ENCODE measurements around the gene DRAXIN.

DRAXIN gene

GRCh38 chr1:11645670-11646265 is 45.7 kb upstream of the DRAXIN start:
- no peak for TF ChIP-seq YY1 (IDR thresholded peaks at IDR 0.05; ENCODE audit: low read depth)
- TF ChIP-seq RAD21 (IDR thresholded peaks at IDR 0.05; ENCODE audit: low read depth), result peak; percentile 85

DNA sequence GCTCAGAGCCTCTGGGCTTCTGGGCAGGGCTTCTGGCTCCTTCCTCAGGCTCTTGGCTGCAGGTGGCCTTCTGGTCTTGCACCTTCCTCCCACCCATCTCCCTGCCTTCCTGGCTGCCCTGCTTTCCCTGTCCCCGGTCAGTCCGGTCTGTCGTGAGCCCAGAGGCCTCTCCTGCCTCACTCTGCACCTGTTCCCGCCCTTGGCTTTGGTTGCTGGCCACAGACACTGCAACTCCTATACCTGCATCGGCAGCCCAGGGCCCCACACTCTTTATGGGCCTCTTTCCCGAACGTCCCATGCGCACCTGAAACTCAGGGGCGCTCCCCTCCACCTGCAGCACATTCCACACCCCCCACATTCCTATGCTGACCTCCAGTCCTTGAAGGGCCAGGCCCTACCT is 45.2 kb upstream of the DRAXIN start:
- TF ChIP-seq, protein P1, sequence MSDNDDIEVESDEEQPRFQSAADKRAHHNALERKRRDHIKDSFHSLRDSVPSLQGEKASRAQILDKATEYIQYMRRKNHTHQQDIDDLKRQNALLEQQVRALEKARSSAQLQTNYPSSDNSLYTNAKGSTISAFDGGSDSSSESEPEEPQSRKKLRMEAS (IDR thresholded peaks at IDR 0.05), result no peak
- TF ChIP-seq NFIC (IDR thresholded peaks at IDR 0.05), result no peak
- TF ChIP-seq, protein P2, sequence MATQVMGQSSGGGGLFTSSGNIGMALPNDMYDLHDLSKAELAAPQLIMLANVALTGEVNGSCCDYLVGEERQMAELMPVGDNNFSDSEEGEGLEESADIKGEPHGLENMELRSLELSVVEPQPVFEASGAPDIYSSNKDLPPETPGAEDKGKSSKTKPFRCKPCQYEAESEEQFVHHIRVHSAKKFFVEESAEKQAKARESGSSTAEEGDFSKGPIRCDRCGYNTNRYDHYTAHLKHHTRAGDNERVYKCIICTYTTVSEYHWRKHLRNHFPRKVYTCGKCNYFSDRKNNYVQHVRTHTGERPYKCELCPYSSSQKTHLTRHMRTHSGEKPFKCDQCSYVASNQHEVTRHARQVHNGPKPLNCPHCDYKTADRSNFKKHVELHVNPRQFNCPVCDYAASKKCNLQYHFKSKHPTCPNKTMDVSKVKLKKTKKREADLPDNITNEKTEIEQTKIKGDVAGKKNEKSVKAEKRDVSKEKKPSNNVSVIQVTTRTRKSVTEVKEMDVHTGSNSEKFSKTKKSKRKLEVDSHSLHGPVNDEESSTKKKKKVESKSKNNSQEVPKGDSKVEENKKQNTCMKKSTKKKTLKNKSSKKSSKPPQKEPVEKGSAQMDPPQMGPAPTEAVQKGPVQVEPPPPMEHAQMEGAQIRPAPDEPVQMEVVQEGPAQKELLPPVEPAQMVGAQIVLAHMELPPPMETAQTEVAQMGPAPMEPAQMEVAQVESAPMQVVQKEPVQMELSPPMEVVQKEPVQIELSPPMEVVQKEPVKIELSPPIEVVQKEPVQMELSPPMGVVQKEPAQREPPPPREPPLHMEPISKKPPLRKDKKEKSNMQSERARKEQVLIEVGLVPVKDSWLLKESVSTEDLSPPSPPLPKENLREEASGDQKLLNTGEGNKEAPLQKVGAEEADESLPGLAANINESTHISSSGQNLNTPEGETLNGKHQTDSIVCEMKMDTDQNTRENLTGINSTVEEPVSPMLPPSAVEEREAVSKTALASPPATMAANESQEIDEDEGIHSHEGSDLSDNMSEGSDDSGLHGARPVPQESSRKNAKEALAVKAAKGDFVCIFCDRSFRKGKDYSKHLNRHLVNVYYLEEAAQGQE (IDR thresholded peaks at IDR 0.05; ENCODE audit: low read depth), result no peak
- no peak for TF ChIP-seq ZBTB7A (IDR thresholded peaks at IDR 0.05; ENCODE audit: low read depth)
- TF ChIP-seq CEBPB (IDR thresholded peaks at IDR 0.05), result no peak
- TF ChIP-seq CREB1 (IDR thresholded peaks at IDR 0.05; ENCODE audit: low read depth), result no peak
- TF ChIP-seq, protein P3, sequence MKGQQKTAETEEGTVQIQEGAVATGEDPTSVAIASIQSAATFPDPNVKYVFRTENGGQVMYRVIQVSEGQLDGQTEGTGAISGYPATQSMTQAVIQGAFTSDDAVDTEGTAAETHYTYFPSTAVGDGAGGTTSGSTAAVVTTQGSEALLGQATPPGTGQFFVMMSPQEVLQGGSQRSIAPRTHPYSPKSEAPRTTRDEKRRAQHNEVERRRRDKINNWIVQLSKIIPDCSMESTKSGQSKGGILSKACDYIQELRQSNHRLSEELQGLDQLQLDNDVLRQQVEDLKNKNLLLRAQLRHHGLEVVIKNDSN (IDR thresholded peaks at IDR 0.05), result no peak
- TF ChIP-seq FOXM1 (IDR thresholded peaks at IDR 0.05; ENCODE audit: borderline replicate concordance, low read depth), result no peak
- TF ChIP-seq EP300 (IDR thresholded peaks at IDR 0.05; ENCODE audit: borderline replicate concordance), result no peak
- TF ChIP-seq EGR1 (IDR thresholded peaks at IDR 0.05), result no peak

DNA sequence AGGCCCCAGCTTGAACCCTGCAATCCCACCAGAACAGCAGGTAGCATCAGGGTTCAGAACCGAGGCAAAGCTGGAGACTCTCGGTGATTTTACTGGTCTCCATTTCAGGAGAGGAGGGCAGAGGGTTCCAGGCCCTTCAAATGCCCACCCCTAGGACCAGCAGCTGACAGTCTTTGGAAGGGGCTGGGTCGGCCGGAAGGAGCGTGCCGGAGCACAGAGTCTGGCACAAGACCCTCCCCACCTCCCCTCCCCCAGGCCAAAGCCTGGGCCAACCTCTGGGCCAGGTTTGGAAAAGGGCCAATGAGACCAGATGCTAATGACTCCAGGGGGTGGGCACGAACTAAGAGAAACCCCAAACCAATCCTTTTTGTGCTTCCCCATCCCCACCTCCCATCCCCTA is 44.2 kb upstream of the DRAXIN start:
- no peak for TF ChIP-seq EGR1 (IDR thresholded peaks at IDR 0.05)
- no peak for TF ChIP-seq TCF12 (IDR thresholded peaks at IDR 0.05; ENCODE audit: low read depth)
- no peak for TF ChIP-seq TEAD4 (IDR thresholded peaks at IDR 0.05)
- TF ChIP-seq TAF1 (IDR thresholded peaks at IDR 0.05; ENCODE audit: low read depth), result no peak
- no peak for TF ChIP-seq NFIC (IDR thresholded peaks at IDR 0.05)
- no peak for TF ChIP-seq YY1 (IDR thresholded peaks at IDR 0.05; ENCODE audit: low read depth)
- no peak for TF ChIP-seq EP300 (IDR thresholded peaks at IDR 0.05; ENCODE audit: borderline replicate concordance)
- TF ChIP-seq FOXM1 (IDR thresholded peaks at IDR 0.05; ENCODE audit: borderline replicate concordance, low read depth), result no peak
- TF ChIP-seq ZBTB7A (IDR thresholded peaks at IDR 0.05; ENCODE audit: low read depth), result no peak
- TF ChIP-seq CREB1 (IDR thresholded peaks at IDR 0.05; ENCODE audit: low read depth), result no peak
- no peak for TF ChIP-seq RAD21 (IDR thresholded peaks at IDR 0.05; ENCODE audit: low read depth)

DNA sequence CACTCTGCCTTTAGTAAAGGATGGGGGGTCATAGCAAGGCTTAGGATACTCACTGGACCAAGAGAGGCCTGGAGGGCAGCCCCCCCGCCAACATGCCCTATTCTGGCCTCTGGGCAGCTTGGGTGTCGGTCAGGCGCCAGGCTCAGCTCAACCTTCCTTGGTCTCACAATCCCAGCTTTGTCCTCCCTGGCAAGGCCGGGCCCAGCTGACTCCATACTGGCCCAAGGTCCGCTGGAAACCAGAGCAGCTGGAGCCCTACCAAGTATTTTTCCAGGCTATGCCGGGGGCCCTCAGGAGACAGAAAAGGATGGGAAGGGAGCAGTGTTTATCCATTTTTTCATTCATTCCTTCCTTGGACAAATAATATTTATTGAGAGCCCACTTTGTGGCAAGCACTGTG is 43.5 kb upstream of the DRAXIN start:
- TF ChIP-seq CEBPB (IDR thresholded peaks at IDR 0.05) (no peak), TCF12 (IDR thresholded peaks at IDR 0.05; ENCODE audit: low read depth) (no peak), YY1 (IDR thresholded peaks at IDR 0.05; ENCODE audit: low read depth) (no peak), EGR1 (IDR thresholded peaks at IDR 0.05) (no peak), RAD21 (IDR thresholded peaks at IDR 0.05; ENCODE audit: low read depth) (no peak), NFIC (IDR thresholded peaks at IDR 0.05) (no peak), CREB1 (IDR thresholded peaks at IDR 0.05; ENCODE audit: low read depth) (no peak), TEAD4 (IDR thresholded peaks at IDR 0.05) (no peak)
- TF ChIP-seq, protein P2 (IDR thresholded peaks at IDR 0.05; ENCODE audit: low read depth), result no peak
- TF ChIP-seq, protein P1 (IDR thresholded peaks at IDR 0.05), result no peak

GRCh38 chr1:11648732-11649158 is 42.8 kb upstream of the DRAXIN start:
- TF ChIP-seq, protein P1 (IDR thresholded peaks at IDR 0.05), result no peak
- TF ChIP-seq, protein P3 (IDR thresholded peaks at IDR 0.05), result no peak
- TF ChIP-seq CEBPB (IDR thresholded peaks at IDR 0.05), result no peak
- TF ChIP-seq, protein P2 (IDR thresholded peaks at IDR 0.05; ENCODE audit: low read depth), result no peak
- TF ChIP-seq EGR1 (IDR thresholded peaks at IDR 0.05), result no peak
- no peak for TF ChIP-seq RAD21 (IDR thresholded peaks at IDR 0.05; ENCODE audit: low read depth)
- TF ChIP-seq YY1 (IDR thresholded peaks at IDR 0.05; ENCODE audit: low read depth), result no peak
- no peak for TF ChIP-seq NFIC (IDR thresholded peaks at IDR 0.05)
- no peak for TF ChIP-seq EP300 (IDR thresholded peaks at IDR 0.05; ENCODE audit: borderline replicate concordance)

Data from Ishikawa (cell line).